ENCODE measurements around the gene TENM4.

DNA sequence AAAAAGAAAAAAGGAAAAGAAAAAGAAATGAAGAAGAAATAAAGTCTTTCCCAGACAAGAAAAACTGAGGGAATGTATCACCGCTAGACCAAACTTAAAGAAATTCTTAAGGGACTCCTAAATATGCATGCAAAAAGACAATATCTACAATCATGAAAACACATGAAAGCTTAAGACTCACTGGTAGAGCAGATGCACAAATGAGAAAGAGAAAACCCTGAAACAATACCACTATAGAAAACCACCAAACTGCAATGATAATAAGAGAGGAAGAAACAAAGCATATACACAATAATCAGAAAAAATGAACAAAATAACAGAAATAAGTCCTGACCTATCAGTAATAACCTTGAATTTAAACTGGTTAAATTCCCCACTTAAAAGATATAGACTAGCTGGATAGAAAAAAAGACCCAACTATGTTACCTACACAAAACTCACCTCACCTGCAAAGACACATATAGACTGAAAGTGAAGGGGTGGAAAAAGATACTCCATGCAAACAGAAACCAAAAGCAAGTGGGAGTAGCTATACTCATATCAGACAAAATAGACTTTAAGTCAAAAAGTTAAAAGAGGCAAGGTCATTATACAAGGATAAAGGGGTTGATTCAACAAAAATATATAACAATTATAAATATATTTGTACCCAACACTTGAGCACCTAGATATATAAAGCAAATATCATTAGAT is 804.9 kb downstream of the TENM4 start:
- TF ChIP-seq, protein P1, sequence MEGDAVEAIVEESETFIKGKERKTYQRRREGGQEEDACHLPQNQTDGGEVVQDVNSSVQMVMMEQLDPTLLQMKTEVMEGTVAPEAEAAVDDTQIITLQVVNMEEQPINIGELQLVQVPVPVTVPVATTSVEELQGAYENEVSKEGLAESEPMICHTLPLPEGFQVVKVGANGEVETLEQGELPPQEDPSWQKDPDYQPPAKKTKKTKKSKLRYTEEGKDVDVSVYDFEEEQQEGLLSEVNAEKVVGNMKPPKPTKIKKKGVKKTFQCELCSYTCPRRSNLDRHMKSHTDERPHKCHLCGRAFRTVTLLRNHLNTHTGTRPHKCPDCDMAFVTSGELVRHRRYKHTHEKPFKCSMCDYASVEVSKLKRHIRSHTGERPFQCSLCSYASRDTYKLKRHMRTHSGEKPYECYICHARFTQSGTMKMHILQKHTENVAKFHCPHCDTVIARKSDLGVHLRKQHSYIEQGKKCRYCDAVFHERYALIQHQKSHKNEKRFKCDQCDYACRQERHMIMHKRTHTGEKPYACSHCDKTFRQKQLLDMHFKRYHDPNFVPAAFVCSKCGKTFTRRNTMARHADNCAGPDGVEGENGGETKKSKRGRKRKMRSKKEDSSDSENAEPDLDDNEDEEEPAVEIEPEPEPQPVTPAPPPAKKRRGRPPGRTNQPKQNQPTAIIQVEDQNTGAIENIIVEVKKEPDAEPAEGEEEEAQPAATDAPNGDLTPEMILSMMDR (conservative IDR thresholded peaks at IDR 0.05; ENCODE audit: low read length) = no peak
- no peak for TF ChIP-seq EZH2phosphoT487 (IDR thresholded peaks at IDR 0.05; ENCODE audit: borderline replicate concordance, low read depth, low read length)
